HUDEP-2 (cell line): ENCODE data around the gene TMEM9B.
A peak's percentile ranks its signal among the peaks of the same experiment; 100 is the strongest.
"Not testable (repeated sequence)": the region's sequence is repeated elsewhere in the genome, so short reads cannot be mapped to it uniquely, and the experiment has no call there.

Source experiments
- DNase-seq, 76 experiments: peaks; one replicate each; lab custom pipeline; 2025; ENCODE audit not compliant: unreplicated experiment in 76 of 76; lab: John Stamatoyannopoulos, UW

Gene TMEM9B

DNA sequence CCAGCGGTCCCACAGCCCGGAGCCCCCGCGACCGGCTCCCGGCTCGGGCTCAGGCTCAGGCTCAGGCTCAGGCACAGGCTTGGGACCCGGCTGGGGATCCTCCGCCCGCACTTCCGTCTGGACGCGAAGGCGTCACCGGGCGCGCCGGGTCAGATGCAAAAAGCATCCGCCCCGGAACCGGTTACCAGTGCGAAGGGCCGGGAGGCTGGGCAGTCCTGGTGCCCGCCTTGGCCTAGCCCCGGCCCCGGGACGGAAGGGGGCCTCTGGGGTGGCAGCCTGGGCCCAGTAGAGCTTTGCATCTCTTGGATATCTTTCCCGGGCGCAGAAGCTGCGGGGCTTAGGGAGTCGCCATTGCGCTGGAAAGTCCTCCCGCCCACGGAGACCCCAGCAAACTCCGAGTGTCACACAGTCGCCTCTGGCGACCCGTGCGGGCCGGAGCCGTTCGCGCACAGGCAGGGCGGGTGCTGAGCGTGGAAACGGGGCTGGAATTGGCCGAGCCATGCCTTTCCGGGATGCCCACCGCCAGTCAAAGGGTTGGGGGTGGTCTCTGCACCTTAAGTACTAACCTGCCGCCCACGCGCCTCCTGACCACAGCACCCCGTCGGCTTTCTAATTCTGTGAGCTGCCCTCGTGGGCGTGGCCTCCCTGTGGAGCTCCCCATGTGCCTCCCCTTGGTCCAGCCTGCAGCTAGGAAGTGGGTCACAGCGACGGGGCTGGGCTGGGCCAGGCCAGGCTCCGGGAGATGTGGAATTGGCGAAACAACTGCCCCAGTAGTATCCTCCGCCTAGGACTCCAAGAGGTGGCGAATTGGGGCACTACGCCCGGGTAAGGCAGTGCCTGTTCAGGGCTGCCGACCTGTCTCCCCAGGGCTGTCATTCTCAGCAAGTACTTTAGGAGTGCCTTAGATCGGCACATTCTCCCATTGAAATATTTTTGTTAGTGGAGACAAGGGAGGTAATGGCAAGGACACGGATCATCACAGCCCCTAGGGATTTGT lies at the start of gene TMEM9B:
Gene TMEM9B (minus strand): TSS at position 119 of the 997 bp plus-strand sequence. CDS start 129 bp downstream, outside the sequence.
- peak in 74 of 76 experiments; percentile 36 to 90 (median 80) for DNase-seq

- DNase-seq: no peak
Observed at GRCh38 chr11:9013373-9013772, 49.1 kb upstream of the TMEM9B start.

GRCh38 chr11:9009538-9009937 lies 45.3 kb upstream of the TMEM9B start:
- DNase-seq: not testable (repeated sequence)

- DNase-seq: peak in 26 of 76 experiments; percentile 6 to 51 (median 19)
Observed at GRCh38 chr11:9008661-9009060, 44.4 kb upstream of the TMEM9B start.

DNA sequence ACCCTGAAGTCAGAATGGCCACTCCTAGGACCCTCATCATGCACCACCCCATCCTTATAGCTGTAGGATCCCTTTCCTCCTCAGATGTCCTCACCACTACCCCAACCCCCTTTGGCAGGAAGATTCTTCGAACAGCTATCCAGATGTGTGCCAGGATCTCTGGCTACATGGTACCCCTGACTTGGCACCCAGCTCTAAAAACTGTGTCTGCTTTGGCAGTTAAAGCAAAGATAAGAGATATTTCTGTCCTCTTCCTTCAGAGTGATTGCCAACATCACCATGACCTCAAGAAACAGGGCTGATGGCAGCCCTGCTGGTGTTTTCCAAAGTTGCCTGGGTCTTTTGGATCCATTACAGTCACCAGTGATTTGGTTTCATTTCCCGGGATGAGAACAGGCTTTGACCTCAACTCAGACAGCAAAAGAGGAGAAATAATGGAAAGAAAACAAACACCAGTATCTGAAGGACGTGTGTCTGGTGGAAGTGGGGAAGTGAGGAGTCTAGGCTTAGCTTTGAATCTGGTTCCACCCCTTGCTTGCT lies 43.8 kb upstream of the TMEM9B start:
- peak in 38 of 76 experiments; percentile 2 to 61 (median 22) for DNase-seq

DNA sequence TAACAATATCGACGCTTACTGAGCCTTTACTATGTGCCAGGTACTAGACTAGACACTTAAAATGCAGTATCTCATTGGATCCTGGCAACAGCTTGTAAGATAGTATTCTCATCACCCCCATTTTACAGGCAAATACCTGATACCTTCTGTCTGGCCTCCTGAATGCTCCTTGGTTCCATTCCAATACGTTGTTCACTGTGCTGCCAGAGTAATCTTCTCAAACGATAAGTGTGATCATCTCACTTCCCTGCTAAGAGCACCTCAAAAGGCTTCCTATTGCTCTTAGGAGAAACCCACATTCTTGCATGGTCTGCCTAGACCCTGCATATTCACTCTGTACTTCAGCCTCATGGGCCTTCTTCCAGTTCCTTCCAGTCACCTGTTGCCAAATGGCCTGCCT lies 40.8 kb upstream of the TMEM9B start:
- no peak for DNase-seq

DNA sequence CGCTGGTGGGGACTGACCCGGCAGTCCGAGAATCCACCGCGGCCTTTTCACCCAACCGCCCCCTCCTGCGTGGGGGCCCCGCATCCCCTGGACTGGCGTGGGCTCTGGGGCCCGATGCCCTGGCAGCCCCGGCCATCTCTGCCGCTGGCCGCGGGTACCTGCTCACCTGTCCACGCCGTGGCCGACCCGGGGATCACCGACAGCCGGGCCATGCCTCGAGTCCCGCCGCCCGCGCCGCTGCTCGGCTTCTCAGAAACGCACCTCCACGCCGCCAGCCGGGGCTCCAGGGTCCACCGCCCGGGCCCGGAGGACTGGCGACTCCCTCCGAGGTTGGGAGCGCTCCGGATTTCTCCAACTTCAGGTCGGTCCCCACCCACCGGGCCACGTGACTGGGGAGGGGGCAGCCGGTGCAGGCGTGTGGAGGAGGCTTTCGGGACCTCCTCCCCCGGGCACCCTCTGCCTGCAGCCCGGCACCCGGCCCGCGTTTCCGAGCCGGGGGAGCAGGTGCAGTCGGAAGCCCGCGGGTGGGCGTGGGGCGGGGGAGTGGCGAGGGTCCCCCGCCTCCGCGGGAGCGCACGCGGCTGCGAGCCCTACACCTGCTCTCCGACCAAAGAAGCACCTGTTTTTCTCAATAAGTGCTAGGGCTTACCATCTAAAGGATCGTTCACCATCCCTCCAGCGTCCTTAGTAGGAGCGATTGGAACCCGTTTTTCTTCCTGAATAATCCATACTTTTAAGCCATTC lies 40.1 kb upstream of the TMEM9B start:
- DNase-seq: no peak

DNA sequence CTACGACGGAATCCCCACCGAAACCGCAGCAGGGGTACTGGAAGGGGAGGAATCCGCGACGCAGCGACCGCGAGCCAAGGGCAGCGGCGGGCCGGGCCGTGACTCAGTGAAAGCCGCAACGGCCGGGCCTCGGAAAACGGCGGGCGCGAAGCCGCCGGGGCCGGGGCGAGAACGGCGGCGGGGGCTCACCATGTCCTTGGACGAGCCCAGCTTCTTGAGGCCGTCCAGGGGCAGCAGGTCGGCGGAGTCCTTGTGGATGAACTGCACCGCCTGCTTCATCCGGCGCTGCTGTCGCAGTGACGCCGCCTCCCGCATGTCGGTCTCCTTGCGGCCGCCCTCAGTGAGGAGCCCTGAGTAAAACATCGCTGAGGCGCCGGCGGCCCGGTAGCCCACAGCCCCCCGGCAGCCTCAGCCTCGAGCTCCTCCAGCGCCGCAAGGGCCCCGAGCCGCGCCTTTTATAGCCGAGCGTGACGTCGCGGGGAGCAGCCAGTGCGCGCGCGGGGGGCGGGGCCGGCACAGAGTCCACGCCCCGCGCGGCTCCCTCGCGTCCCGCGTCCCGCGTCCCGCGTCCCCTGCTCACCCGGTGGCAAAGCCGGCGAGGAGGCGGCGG lies 39.4 kb upstream of the TMEM9B start, which contains the start of gene NRIP3:
Gene NRIP3 (minus strand): TSS at position 429 of the 610 bp plus-strand sequence. CDS start 66 bp downstream, at position 363.
- peak in 70 of 76 experiments; percentile 7 to 82 (median 64) for DNase-seq

DNA sequence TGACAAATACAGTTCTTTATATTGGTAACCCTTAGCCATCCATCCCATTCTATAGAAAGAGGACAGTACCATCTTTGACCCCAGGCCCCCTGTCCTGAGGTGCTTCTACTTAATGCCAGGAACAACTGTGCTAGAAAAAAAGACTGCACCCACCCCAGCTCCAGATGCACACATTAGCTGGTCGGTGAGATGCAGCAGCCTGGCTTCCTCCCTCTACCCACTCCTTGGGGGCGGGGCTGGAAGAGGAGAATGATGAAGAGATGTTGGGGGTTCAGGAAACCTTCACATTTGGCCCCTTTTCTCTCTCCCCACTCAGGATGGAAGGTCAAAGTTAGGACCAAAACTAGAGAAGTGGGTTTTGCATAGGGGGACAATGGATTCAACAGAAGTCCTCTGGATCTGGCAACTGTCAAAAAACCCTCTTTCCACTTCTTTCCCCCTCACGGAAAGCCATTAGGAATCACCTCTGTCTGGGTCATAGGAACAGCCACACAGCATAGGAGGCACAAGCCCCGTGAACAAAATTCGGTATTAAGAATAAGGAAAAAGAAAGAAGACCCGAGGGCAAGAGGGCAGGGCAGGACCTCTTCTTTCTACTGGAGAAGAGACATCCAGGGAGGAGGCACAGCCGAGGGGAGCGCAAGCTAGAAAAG lies 38.8 kb upstream of the TMEM9B start:
- peak in 12 of 76 experiments; percentile 2 to 28 (median 11) for DNase-seq

DNA sequence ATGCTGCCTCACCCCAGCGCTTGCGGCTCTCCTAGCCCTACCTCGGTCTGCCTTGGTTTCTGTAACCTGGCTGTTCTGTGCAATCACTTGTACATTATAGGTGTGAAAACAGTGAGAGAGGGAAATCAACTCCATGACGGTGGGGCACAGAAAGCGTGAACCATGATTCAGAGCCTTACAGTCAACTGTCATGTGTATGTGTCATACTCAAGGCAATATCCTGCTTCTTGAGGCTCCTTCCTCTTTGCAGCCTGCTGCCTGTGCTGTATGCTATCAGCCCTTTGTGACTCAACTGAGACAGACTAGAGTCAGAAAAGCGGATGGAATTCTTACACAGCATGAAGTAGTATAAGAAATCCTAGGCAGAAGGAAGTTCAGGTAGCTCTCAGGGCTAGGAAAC lies 37.5 kb upstream of the TMEM9B start:
- peak in 26 of 76 experiments; percentile 1 to 52 (median 25) for DNase-seq

GRCh38 chr11:8998017-8998416 lies 33.8 kb upstream of the TMEM9B start:
- no peak for DNase-seq

- no peak for DNase-seq
Observed at GRCh38 chr11:8997451-8997850, 33.2 kb upstream of the TMEM9B start.

GRCh38 chr11:8989453-8989852 lies 25.2 kb upstream of the TMEM9B start:
- no peak for DNase-seq

- DNase-seq: peak in 73 of 76 experiments; percentile 5 to 89 (median 64)
Observed at GRCh38 chr11:8988329-8989234, 24.3 kb upstream of the TMEM9B start.

DNA sequence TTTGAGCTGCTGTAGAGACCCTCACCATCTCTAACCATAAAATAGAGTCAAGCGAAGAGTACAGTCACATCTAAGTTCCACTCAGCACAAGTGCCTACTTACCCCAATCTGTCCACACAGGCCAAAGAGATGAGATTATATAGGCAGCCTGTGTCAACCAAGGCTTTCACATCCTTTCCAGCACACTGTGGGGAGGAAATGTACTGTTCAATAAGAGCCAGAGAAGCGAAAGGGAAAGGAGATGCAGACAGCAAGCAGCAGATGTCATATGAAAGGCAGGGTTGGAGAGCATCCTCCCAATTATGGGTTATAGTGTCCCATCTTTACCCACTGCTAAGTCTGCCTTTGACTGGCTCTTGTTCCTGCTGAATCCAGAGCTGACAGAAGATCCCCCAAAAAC lies 23.2 kb upstream of the TMEM9B start:
- no peak for DNase-seq

- DNase-seq: not testable (repeated sequence)
Observed at GRCh38 chr11:8986772-8987171, 22.5 kb upstream of the TMEM9B start.

DNA sequence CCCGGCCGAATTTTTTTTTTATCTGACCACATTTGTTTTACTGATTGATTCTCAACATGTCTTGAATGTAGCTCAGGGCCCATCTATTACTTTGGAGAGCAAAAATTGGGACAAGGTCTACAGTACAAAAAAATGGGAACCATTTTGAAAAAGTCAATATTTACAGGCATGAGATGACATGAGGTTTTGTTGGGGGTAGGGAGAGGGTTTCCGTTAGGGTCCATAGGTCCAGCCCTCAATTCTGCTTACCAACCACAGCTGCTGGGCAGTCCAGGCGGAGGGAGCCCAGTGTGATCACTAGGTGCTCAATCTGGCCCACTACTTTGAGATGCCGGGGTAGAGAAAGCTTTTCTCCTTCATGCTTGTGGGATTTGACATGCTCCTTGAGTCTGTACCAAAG lies 21.2 kb upstream of the TMEM9B start:
- no peak for DNase-seq

DNA sequence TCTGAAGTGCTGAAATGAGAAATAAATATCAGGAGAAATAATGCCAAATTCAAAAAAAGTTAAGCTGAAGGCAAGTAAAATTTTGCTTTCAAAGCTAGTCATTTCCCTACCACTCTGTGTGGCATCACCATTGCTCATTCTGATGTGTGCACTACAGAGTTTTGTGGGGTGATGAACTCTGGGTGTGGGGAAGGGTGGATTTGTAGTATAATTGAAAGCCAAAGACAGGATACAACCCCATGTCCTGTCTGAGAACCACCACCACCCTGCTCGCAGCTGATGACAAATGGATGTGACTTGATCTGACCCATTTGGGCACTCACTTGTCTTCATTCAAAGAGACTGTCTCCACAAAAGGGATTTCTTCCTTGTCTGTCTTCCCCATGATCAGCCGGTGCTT lies 19.3 kb upstream of the TMEM9B start:
- no peak for DNase-seq

DNA sequence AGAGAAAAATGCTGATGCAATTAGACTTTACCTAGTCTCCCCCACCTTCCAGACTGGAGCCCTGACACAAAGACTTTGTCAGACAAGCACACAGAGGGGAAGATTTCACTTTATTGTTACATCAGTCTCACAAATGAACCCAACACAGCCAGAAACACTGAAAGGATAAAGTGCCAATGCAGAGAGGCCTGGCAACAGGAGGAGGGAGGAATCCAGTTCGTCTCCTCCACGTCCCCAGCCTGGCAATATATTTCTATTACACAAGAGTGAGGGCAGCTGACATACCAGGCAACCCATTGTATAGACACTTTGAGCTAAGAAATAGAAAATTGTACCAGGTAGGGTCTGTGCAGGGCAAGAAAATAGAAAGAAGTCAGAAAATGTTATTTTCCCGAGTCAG lies 16.2 kb upstream of the TMEM9B start:
- DNase-seq: no peak
